ENCODE data around the gene LMF2.

DNA sequence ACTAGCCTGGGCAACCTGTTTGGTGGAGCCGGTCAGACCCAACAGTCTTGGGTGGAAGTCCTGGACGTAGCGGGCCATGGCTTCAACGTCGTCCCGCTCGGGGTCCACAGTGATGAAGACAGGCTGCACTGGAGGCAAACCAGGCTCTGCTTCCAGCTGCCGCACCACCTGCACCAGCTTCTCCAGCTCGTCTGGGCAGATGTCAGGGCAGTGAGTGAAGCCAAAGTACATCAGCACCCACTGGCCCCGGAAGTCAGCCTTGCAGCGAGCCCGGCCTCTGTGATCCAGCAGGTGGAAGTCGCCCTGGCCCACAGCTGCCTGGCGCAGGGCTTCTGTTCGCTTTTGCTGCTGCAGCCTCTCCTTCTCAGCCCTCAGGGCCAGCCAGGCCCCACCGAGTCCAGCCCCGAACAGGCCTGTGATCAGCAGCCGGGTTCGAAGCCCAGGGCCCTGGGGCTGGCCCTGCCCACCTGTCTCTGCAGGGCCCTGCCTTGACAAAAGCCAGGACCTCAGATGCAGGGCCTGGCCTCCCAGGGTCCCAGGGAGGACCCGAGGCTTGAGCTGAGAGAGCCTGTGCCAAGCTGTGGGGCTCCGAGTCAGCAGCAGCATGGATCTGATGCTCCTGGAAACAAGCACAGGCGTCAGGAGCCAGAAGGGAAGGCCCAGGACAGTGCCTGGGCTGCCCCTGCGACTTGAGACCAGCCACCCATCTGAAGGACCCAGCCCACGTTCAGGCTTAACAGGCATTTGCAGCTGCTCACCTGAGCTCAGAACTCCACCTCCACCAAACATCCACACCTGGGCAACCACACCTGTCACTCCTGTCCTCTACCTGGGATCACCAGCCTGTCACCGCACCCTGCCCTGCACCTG lies 16.5 kb upstream of the LMF2 start:
- TF ChIP-seq, protein P1, sequence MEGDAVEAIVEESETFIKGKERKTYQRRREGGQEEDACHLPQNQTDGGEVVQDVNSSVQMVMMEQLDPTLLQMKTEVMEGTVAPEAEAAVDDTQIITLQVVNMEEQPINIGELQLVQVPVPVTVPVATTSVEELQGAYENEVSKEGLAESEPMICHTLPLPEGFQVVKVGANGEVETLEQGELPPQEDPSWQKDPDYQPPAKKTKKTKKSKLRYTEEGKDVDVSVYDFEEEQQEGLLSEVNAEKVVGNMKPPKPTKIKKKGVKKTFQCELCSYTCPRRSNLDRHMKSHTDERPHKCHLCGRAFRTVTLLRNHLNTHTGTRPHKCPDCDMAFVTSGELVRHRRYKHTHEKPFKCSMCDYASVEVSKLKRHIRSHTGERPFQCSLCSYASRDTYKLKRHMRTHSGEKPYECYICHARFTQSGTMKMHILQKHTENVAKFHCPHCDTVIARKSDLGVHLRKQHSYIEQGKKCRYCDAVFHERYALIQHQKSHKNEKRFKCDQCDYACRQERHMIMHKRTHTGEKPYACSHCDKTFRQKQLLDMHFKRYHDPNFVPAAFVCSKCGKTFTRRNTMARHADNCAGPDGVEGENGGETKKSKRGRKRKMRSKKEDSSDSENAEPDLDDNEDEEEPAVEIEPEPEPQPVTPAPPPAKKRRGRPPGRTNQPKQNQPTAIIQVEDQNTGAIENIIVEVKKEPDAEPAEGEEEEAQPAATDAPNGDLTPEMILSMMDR (IDR thresholded peaks at IDR 0.05) = no peak
- TF ChIP-seq POLR2A (IDR thresholded peaks at IDR 0.05) = no peak
